SH-SY5Y (cell line): ENCODE results near the gene GBP2.

ENCODE experiments used
- GATA2 ChIP-seq: IDR thresholded peaks from 2 replicates; pipeline ENCODE4 v1.6.1; 2011; ENCODE audit warnings: mild to moderate bottlenecking, low read depth, low read length
- GATA3 ChIP-seq: IDR thresholded peaks from 2 replicates; pipeline ENCODE4 v1.6.1; 2011; ENCODE audit warnings: low read depth, mild to moderate bottlenecking, low read length, moderate library complexity

GRCh38 chr1:89063094-89063493 is 62.8 kb downstream of the GBP2 start:
- no peak for TF ChIP-seq GATA2
- TF ChIP-seq GATA3 = no peak
